GM12878 (cell line): ENCODE measurements around the gene FALEC. TPM values are rescaled to one million over a fixed set of nuclear protein-coding genes. Genes with fewer than 3 reads are reported as not detected.

Experiments
- BACH1 ChIP-seq: fragments of 450-650 bp; IDR thresholded peaks from 2 replicates; pipeline ENCODE4 v1.6.1; 2017; ENCODE audit warnings: mild to moderate bottlenecking, borderline replicate concordance
- JUNB ChIP-seq: IDR thresholded peaks from 2 replicates; pipeline ENCODE4 v1.6.1; 2016; ENCODE audit warnings: antibody characterized with exemption, mild to moderate bottlenecking
- KAT2A ChIP-seq: conservative IDR thresholded peaks from 2 replicates; pipeline ENCODE4 v1.6.1; 2011; ENCODE audit warnings: low read depth, low read length; ENCODE audit not compliant: control insufficient read depth
- KDM1A ChIP-seq: fragments of 200-600 bp; sonication (generic); IDR thresholded peaks from 2 replicates; pipeline ENCODE4 v1.6.1; 2016; ENCODE audit warnings: borderline replicate concordance
- LARP7 ChIP-seq: fragments of 450-650 bp; IDR thresholded peaks from 2 replicates; pipeline ENCODE4 v1.6.1; 2017; ENCODE audit warnings: mild to moderate bottlenecking
- MAX ChIP-seq: IDR thresholded peaks from 2 replicates; pipeline ENCODE4 v1.6.1; 2012; ENCODE audit warnings: low read depth, low read length, improper control_type of control experiment
- MYC ChIP-seq: IDR thresholded peaks from 2 replicates; pipeline ENCODE4 v1.6.1; 2011; ENCODE audit warnings: mild to moderate bottlenecking, low read length, moderate library complexity, inconsistent platforms; ENCODE audit not compliant: insufficient read depth, insufficient replicate concordance, insufficient read length, severe bottlenecking
- NFYA ChIP-seq: IDR thresholded peaks from 2 replicates; pipeline ENCODE4 v1.6.1; 2011; ENCODE audit warnings: low read depth, mild to moderate bottlenecking, low read length, improper control_type of control experiment, borderline replicate concordance
- POLR2A ChIP-seq: IDR thresholded peaks from 2 replicates; pipeline ENCODE4 v1.6.1; 2011; ENCODE audit warnings: low read depth, mild to moderate bottlenecking, low read length
- PRDM15 ChIP-seq: fragments of 450-650 bp; formaldehyde crosslinking; IDR thresholded peaks from 2 replicates; pipeline ENCODE4 v1.4.0; 2020; ENCODE audit warnings: mild to moderate bottlenecking, moderate library complexity
- RFX5 ChIP-seq: IDR thresholded peaks from 2 replicates; pipeline ENCODE4 v1.6.1; 2011; ENCODE audit warnings: low read depth, low read length, improper control_type of control experiment
- SPI1 ChIP-seq: IDR thresholded peaks from 2 replicates; pipeline ENCODE4 v1.6.1; 2011; ENCODE audit warnings: low read depth, mild to moderate bottlenecking, low read length, moderate library complexity, borderline replicate concordance; ENCODE audit not compliant: insufficient read depth
- SREBF2 ChIP-seq: IDR thresholded peaks from 2 replicates; pipeline ENCODE4 v1.6.1; 2012; ENCODE audit warnings: mild to moderate bottlenecking, low read length
- TCF3 ChIP-seq: IDR thresholded peaks from 2 replicates; pipeline ENCODE4 v1.6.1; 2012; ENCODE audit warnings: low read depth, mild to moderate bottlenecking, low read length, borderline replicate concordance; ENCODE audit not compliant: insufficient read depth
- ZBTB40 ChIP-seq: fragments of 450-650 bp; IDR thresholded peaks from 2 replicates; pipeline ENCODE4 v1.6.1; 2016; ENCODE audit warnings: mild to moderate bottlenecking, moderate library complexity, borderline replicate concordance
- ZNF207 ChIP-seq: fragments of 450-650 bp; IDR thresholded peaks from 2 replicates; pipeline ENCODE4 v1.6.1; 2014; ENCODE audit warnings: antibody characterized with exemption, mild to moderate bottlenecking, borderline replicate concordance
- ZNF24 ChIP-seq: fragments of 450-650 bp; IDR thresholded peaks from 2 replicates; pipeline ENCODE4 v1.6.1; 2017; ENCODE audit warnings: antibody characterized with exemption, mild to moderate bottlenecking
- ZSCAN29 ChIP-seq: fragments of 450-650 bp; IDR thresholded peaks from 2 replicates; pipeline ENCODE4 v1.6.1; 2017; ENCODE audit warnings: mild to moderate bottlenecking, moderate library complexity
- polyA plus RNA-seq, 11 experiments: library from polyadenylated mRNA; depleted of rRNA in 4 of 11; unstranded in 6 of 11; stranded (reverse) in 5 of 11; fragments of >200 nt; fragmentation: Nextera tagmentation in 4 of 11; fragmentation: Illumina TruSeq in 1 of 11; extraction: Ambion mirVana in 4 of 11; extraction: Trizol in 1 of 11; gene quantifications; 1 replicate in 1 of 11; 2 replicates in 10 of 11; pipeline versions ENCODE4 v1.2.1 to v1.2.3, GENCODE V29; 2011 to 2016; ENCODE audit warnings: inconsistent platforms in 2 of 11, missing spikeins in 2 of 11, low read depth in 1 of 11
- total RNA-seq, 4 experiments: library from RNA; depleted of rRNA in 3 of 4; stranded (reverse); fragments of >200 nt in 3 of 4; fragmentation: Illumina TruSeq in 1 of 4; extraction: Trizol in 1 of 4; gene quantifications; 2 replicates each; pipeline versions ENCODE4 v1.2.1 to v1.2.3, GENCODE V29; 2013 to 2021
- TF ChIP-seq, protein P1 (sequence below): fragments of 450-650 bp; IDR thresholded peaks from 2 replicates; pipeline ENCODE4 v1.6.1; 2017; ENCODE audit warnings: low read depth, mild to moderate bottlenecking, moderate library complexity
- TF ChIP-seq, protein P2 (sequence below): IDR thresholded peaks from 2 replicates; pipeline ENCODE4 v1.6.1; 2012; ENCODE audit warnings: low read depth, low read length, improper control_type of control experiment

Gene FALEC
- total and polyA plus RNA-seq, 10 of the 15 experiments (the other 5 are each of a cell fraction or from before 2014, with no cell fraction given) = 0.21 to 0.71 (median 0.32) TPM; not detected in 3

- TF ChIP-seq TCF3 = peak; percentile 80; the same call in 1 of the 2 replicates
- TF ChIP-seq JUNB = no peak
- no peak for TF ChIP-seq KAT2A
- no peak for TF ChIP-seq NFYA
- no peak for TF ChIP-seq BACH1
- TF ChIP-seq SPI1 = no peak
- TF ChIP-seq PRDM15 = no peak
- TF ChIP-seq ZNF24 = no peak
- peak; percentile 16 for TF ChIP-seq POLR2A
- TF ChIP-seq, protein P1, sequence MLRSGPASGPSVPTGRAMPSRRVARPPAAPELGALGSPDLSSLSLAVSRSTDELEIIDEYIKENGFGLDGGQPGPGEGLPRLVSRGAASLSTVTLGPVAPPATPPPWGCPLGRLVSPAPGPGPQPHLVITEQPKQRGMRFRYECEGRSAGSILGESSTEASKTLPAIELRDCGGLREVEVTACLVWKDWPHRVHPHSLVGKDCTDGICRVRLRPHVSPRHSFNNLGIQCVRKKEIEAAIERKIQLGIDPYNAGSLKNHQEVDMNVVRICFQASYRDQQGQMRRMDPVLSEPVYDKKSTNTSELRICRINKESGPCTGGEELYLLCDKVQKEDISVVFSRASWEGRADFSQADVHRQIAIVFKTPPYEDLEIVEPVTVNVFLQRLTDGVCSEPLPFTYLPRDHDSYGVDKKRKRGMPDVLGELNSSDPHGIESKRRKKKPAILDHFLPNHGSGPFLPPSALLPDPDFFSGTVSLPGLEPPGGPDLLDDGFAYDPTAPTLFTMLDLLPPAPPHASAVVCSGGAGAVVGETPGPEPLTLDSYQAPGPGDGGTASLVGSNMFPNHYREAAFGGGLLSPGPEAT = no peak
- TF ChIP-seq SREBF2 = no peak
- TF ChIP-seq MYC = no peak
- TF ChIP-seq, protein P2, sequence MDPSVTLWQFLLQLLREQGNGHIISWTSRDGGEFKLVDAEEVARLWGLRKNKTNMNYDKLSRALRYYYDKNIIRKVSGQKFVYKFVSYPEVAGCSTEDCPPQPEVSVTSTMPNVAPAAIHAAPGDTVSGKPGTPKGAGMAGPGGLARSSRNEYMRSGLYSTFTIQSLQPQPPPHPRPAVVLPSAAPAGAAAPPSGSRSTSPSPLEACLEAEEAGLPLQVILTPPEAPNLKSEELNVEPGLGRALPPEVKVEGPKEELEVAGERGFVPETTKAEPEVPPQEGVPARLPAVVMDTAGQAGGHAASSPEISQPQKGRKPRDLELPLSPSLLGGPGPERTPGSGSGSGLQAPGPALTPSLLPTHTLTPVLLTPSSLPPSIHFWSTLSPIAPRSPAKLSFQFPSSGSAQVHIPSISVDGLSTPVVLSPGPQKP = no peak
- no peak for TF ChIP-seq RFX5
- TF ChIP-seq LARP7 = peak; percentile 51; the same call in 1 of the 2 replicates
- no peak for TF ChIP-seq KDM1A
- peak; percentile 80 for TF ChIP-seq MAX
- no peak for TF ChIP-seq ZNF207
- TF ChIP-seq ZBTB40 = no peak
- TF ChIP-seq ZSCAN29 = no peak
Measured at GRCh38 chr1:150560011-150560438, 44.5 kb downstream of the FALEC start (continued).
